ENCODE measurements around the gene BAIAP2.
A peak's percentile ranks its signal among the peaks of the same experiment; 100 is the strongest.

The BAIAP2 gene

GRCh38 chr17:81034779-81035520 lies at the start of gene BAIAP2:
Gene BAIAP2 (plus strand): TSS chr17:81035151. CDS start chr17:81035255, 104 bp downstream.
- peak; percentile 95 for DNase-seq

DNA sequence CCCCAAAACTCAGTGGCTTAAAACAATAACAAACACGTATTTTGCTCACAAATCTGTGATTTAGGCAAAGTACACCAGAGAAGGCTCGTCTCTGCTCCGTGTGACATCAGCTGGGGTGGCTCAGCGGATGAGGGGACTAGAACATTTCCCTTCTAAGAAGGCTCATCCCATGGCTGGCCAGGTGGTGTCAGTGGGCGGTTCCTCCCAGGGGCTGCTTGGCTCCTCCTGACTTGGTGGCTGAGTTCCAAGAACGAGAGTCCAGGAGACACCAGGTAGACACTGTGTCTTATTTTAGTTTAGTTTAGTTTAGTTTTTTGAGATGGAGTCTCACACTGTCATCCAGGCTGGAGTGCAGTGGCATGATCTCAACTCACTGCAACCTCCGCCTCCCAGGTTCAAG lies 48.9 kb upstream of the BAIAP2 start:
- no peak for DNase-seq

- DNase-seq = no peak
Observed at GRCh38 chr17:80986816-80987475, 48.0 kb upstream of the BAIAP2 start.

DNA sequence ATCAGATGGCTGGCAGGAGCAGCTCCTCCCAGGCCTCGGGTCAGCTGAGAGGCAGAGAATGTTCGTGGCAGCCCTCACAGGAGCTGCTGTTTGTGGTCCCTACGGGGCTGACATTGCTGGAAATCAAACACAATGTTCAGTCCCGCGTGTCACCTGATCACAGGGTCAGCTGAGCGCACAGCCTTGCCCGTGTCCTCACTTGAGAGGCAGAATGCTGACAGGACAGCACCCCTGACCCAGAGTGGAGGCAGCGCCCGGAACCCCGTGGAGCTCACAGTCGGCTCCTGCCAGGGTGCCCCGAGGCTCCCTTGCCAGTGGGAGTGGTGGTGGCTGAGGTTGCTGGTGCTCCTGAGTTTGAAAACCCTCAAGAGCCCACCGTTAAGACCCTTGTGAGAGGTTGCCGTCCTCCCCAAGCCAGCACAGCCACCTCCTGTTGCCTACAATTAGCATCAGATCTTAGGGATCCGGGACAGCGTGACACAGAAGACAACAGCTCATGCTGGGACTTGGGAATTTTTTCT lies 47.0 kb upstream of the BAIAP2 start:
- no peak for DNase-seq

DNA sequence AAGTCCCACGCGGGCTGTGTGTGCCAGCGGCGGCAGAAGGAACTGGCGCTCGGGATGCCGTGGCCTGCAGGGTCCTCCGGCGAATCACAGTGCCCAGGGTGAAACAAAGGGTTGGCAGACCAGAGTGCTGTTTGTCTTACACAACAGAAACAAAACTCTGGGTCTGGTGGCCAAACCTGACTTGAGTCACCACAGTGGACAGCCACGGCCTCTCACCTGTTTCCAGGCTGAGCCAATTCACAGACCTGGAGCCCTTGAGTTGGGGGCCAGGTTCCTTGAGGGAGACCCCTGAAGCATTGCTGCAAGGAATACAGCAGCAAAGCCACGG lies 45.4 kb upstream of the BAIAP2 start:
- DNase-seq = no peak

- no peak for DNase-seq
Observed at GRCh38 chr17:80990921-80991644, 43.9 kb upstream of the BAIAP2 start.

GRCh38 chr17:80991645-80992076 lies 43.3 kb upstream of the BAIAP2 start, which contains the start of gene CHMP6:
Gene CHMP6 (plus strand): TSS chr17:80991841. CDS start chr17:80991919, 78 bp downstream.
- peak; percentile 83 for DNase-seq

DNA sequence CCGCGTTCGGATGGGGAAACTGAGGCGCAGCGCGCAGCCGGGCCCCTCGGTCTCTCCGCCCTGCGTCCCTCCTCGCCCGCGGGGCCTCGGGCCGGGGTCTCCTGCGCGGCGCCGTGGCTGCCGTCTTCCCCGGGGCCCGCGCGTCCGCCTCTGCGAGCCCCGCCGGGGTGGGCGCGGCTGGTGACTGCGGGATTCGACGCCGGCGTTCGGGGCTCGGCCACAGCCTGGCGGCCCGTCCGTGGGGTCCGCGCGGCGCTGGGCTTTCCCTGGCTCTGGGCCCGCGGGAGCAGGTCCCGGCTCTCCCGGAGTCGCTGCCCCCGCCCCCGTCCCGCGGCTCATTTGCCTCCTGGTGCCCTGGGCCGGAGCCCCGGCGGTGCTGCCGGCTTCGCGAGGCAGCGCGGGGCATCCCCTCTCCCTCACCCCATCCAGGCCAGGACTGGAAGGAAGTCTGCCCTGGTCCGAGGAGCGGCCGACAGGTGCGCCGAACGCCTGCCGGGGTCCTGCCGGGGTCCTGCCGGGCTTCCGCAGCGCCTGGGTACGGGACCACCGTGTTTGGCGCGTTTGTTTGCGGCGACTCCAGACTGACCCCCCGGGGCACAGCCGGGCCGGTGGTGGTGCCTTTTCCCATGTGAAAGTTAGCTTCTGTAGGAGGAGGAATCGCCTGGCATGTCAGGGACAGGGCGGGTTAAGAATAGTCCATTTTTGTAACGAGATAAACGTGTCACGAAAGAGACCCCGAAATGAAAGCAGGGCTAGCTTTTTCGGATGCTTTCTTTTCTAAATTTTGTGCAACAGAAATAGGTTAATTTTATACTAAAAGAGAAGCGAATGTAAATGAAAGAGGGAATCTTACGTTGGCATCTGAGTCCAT lies 42.6 kb upstream of the BAIAP2 start:
- no peak for DNase-seq

DNA sequence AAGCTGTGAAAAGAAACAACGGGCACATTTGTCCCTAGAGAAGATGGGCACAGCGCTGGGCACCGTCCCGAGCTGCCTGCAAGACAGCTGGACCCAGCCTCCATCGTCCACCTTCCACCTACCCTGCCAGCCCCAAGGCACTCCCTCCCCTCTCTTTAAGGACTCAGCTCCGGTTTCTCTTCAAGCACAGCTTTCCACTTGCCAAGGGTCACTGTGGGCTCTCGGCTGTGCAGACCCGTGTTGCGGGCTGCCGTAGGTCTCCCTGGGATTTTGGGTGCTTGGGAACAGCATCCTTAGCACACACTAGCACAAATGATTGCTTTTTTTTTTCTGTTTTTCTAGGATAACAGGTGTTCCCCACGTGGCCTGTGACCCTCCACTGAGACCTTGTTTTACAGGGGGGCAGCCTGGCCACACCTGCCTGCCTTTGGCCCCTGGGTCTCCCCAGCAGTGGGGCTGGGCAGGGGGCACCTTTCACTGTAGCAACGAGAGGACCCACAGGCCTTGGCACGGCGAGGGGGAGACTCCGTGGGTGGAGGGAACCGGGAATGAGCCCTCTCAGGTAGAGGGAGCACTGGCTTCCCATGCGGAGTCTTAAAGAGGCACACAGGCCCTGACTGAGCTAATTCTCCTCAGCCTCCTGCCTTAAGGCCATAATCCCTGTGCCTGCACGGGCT lies 41.9 kb upstream of the BAIAP2 start:
- DNase-seq = no peak

GRCh38 chr17:80995131-80995530 lies 39.8 kb upstream of the BAIAP2 start:
- DNase-seq = no peak

GRCh38 chr17:80996422-80997305 lies 38.3 kb upstream of the BAIAP2 start:
- DNase-seq = no peak

DNA sequence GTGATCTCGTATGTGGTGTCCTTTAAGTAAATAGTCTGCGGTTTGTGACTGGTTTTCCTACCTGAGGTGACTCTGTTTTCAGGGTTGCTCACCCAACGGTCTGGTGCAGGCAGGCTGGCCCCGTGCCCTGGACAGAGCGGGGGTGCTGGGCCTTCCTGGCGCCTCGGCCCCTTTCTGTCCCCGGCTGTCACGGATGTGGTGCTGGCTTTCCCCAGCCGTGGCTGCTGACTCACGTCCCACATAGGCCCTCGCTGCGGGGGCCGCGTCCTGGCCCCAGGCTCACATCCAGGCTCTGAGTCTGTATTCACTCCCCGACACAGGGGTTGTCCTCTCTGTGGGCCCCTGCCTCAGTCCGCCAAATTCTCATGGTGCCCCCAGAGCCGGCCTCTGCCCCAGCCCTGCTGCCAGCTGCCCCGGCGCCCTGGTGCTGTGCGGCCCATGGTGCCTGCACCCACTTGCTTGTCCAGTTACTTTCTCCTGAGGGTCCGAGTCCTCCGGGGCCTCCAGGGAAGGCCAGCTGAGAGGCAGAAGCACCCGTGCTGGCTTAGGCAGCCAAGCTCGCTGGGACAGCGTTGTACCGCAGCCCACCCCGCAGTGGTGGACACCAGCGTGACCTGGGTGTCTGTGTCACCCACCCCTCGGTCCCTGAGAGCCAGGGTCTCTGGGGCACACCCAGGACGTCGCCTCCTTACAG lies 37.4 kb upstream of the BAIAP2 start:
- DNase-seq = no peak

- no peak for DNase-seq
Observed at GRCh38 chr17:80998118-80998747, 36.7 kb upstream of the BAIAP2 start.

DNA sequence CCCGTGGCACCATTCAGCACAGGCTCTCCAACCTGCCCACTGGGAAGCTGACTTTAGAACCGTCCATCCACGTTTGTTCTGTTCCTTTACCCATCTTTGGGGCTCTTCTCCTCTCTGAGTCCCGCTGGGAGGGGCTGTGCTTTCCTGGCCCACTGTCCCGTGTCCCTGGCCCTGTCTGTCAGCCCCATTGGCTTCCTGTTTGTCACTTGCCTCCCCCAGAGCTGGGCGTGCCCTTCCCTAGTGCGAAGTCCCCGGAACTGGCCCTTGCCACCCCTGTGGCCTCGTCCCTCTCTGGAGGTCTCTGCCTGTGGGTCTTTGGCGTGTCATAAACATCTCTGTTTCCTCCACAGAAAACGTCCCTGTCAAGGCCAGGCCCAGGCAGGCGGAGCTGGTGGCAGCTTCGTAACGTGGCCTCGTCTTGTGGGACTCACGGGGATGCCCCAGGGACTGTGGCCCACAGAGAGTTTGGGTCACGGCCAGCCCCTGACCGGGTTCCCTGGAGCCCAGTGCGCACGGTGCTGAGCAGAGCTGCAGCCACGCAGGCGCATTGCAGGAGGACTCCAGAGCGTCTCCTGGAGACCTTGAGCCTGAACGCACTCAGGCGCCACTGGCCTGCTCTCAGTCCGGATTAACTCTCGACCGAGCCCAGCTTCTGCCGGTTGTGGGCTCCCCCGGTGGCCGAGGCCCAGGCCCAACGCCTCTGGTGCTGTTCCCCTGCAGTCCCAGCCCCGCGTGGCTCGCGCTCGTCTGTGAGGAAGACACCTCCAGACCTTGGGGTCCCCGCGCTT lies 36.0 kb upstream of the BAIAP2 start:
- DNase-seq = no peak

- no peak for DNase-seq
Observed at GRCh38 chr17:80999536-81000333, 35.2 kb upstream of the BAIAP2 start.

DNA sequence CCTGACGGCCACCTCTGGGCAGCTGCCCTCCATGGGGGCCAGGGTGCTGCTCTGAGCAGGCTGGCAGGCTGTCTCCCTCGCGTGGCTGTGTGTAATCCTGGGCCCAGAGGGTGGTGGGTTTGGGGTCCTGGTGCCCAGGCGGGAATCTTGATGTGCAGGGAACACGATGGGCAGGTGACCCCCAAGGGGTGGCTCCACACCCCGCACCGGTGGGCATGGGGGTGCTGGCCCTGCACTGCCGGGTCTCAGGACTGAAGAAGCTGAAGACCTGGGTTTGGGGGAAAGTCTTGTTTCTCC lies 34.7 kb upstream of the BAIAP2 start:
- no peak for DNase-seq

DNA sequence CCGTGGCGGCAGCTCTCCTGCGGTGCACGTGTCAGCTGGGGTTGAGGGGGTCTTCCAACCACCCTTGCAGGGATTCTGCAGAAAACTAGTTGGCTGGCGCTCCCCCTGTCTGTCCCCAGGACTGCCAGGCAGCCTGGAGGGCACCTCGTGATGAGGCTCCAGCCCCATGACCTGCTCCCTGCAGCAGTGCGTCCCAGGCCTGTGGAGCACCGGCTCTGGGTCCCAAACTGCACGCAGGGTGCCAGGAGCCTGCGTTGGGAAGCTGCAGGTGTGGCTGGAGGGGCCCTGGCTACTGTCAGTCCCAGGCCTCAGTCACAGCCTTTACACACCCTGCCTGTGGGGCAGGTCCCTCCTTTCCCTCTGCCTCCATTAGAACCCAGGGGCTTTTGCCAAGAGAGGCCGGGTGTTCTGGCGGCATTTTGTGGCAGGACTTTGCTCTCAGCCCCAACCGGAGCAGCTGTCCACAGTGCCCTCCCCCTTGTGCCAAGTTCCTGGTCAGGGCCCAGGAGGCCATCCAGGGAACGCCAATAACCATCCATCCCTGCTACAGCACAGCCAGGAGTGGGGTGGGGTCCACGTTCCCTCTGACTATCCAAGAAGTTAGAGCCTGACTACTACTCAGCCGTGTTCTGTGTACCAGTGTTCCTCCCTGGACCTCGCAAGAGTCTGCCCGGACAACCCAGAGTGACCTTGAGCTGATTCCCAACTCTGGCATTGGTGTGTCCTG lies 34.2 kb upstream of the BAIAP2 start:
- no peak for DNase-seq

DNA sequence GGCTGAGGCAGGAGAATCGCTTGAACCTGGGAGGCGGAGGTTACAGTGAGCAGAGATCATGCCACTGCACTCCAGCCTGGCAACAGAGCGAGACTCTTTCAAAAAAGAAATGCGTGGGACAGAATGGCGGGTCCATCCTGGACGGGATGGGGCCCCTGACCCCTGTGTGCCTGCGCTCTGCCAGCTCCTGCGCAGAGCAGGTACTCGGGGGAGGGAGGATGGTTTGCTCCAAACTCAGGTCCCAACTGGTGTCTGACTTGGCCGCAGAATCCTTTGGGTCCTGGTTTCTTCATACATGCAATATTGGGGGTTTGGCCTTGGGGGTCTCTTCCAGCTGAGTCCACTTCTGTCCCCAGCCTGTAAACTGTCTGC lies 33.0 kb upstream of the BAIAP2 start:
- no peak for DNase-seq

Measured in fibroblast of skin of right quadriceps (primary cell).